ENCODE data around the gene GCC2.
"Not testable (repeated sequence)": the region's sequence is repeated elsewhere in the genome, so short reads cannot be mapped to it uniquely, and the experiment has no call there.

GCC2 gene

GRCh38 chr2:108446703-108447102, 2.3 kb upstream of the GCC2 start:
- no peak for DNase-seq

GRCh38 chr2:108447947-108448677, 894 bp upstream of the GCC2 start:
- no peak for DNase-seq

- peak; percentile 20 for DNase-seq
Measured at GRCh38 chr2:108449410-108450130, 564 bp downstream of the GCC2 start.

GRCh38 chr2:108450863-108451262, 1.9 kb downstream of the GCC2 start:
- no peak for DNase-seq

- DNase-seq, result no peak
Measured at GRCh38 chr2:108451976-108452375, 3.0 kb downstream of the GCC2 start.

- DNase-seq, result not testable (repeated sequence)
Measured at GRCh38 chr2:108453530-108453929, 4.5 kb downstream of the GCC2 start.

- no peak for DNase-seq
Measured at GRCh38 chr2:108454440-108454839, 5.4 kb downstream of the GCC2 start.

GRCh38 chr2:108455571-108455970, 6.6 kb downstream of the GCC2 start:
- DNase-seq, result no peak

- no peak for DNase-seq
Measured at GRCh38 chr2:108458082-108458481, 9.1 kb downstream of the GCC2 start.

- no peak for DNase-seq
Measured at GRCh38 chr2:108459441-108459840, 10.4 kb downstream of the GCC2 start.

GRCh38 chr2:108460345-108461037, 11.5 kb downstream of the GCC2 start:
- DNase-seq, result no peak

- no peak for DNase-seq
Measured at GRCh38 chr2:108477099-108477498, 28.1 kb downstream of the GCC2 start.

- no peak for DNase-seq
Measured at GRCh38 chr2:108485253-108485652, 36.2 kb downstream of the GCC2 start.

- no peak for DNase-seq
Measured at GRCh38 chr2:108490506-108491122, 41.6 kb downstream of the GCC2 start.

GRCh38 chr2:108491848-108492247, 42.8 kb downstream of the GCC2 start:
- no peak for DNase-seq

- DNase-seq, result peak; percentile 87
Measured at GRCh38 chr2:108492364-108492763, 43.4 kb downstream of the GCC2 start.

GRCh38 chr2:108496167-108496566, 47.2 kb downstream of the GCC2 start:
- not testable (repeated sequence) for DNase-seq

- DNase-seq, result not testable (repeated sequence)
Measured at GRCh38 chr2:108507620-108508019, 58.6 kb downstream of the GCC2 start.

GRCh38 chr2:108512431-108512830, 63.4 kb downstream of the GCC2 start:
- DNase-seq, result not testable (repeated sequence)

GRCh38 chr2:108514478-108514877, 65.5 kb downstream of the GCC2 start:
- not testable (repeated sequence) for DNase-seq

- not testable (repeated sequence) for DNase-seq
Measured at GRCh38 chr2:108524688-108525087, 75.7 kb downstream of the GCC2 start.

GRCh38 chr2:108525258-108525657, 76.3 kb downstream of the GCC2 start:
- DNase-seq, result not testable (repeated sequence)

GRCh38 chr2:108531674-108532055, 82.7 kb downstream of the GCC2 start:
- no peak for DNase-seq

All from fibroblast of skin of right quadriceps (primary cell).